Measurements from ENCODE around the gene LENG8.

GRCh38 chr19:54428323-54429175 lies 20.4 kb upstream of the LENG8 start:
- no peak for TF ChIP-seq DZIP1 (CRISPR knock-in tag; IDR thresholded peaks at IDR 0.05)
- no peak for TF ChIP-seq ZKSCAN1 (IDR thresholded peaks at IDR 0.05; ENCODE audit: low read length)
- TF ChIP-seq ZNF280B (CRISPR knock-in tag; IDR thresholded peaks at IDR 0.05; ENCODE audit: borderline replicate concordance): no peak
- TF ChIP-seq MYNN (CRISPR knock-in tag; IDR thresholded peaks at IDR 0.05; ENCODE audit: low read depth): no peak
- TF ChIP-seq THAP7 (CRISPR knock-in tag; IDR thresholded peaks at IDR 0.05): no peak
- no peak for TF ChIP-seq SAFB2 (CRISPR knock-in tag; IDR thresholded peaks at IDR 0.05; ENCODE audit: borderline replicate concordance, low read depth)
- TF ChIP-seq ZNF7 (CRISPR knock-in tag; IDR thresholded peaks at IDR 0.05): no peak
- TF ChIP-seq CTCF (CRISPR knock-in tag; IDR thresholded peaks at IDR 0.05): no peak

All from HepG2 (cell line).